ENCODE results near the gene GSTM1.

Gene GSTM1

DNA sequence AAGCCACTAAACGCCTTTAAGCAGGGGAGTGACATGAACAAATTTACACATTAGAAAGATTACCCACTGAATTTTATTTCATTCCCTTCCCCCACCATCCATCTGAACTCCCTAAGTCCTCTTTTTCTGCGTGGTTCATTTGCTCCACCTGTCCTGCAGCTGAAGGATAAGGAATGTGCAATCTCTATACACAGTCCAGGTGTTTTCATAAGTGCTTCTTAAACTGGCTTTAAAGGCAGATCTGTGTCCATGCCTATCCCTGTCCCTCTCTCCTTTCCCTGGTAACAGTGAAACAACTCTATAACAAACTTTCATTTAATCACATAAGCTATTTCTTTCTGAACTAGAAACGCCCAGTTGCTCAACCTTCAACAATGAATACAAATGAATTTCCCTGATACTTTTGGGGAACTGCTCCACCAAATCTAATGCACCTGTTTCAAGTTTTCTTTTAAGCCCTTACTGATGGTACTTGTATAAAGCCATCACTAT is 44.8 kb downstream of the GSTM1 start:
- Histone ChIP-seq H3K4me1 (no peaks in the 10 kb centered on the region), H3K9ac (no peak overlapping the region), H3K4me2 (no peak overlapping the region), H3K9me3 (replicated peaks in 1 of 11) (peaks cover 0 to 10% (median 0%) of the 10 kb centered on the region in 11 experiments; a peak in 2 of 22 replicates), H3K27ac (no peak overlapping the region), H3K27me3 (no peaks in the 10 kb centered on the region), H3K4me3 (no peak overlapping the region), H4K20me1 (no peaks in the 10 kb centered on the region), H3K36me3 (no peaks in the 10 kb centered on the region)
- TF ChIP-seq Cebpa-rat (IDR thresholded peaks at IDR 0.05), result no peak

DNA sequence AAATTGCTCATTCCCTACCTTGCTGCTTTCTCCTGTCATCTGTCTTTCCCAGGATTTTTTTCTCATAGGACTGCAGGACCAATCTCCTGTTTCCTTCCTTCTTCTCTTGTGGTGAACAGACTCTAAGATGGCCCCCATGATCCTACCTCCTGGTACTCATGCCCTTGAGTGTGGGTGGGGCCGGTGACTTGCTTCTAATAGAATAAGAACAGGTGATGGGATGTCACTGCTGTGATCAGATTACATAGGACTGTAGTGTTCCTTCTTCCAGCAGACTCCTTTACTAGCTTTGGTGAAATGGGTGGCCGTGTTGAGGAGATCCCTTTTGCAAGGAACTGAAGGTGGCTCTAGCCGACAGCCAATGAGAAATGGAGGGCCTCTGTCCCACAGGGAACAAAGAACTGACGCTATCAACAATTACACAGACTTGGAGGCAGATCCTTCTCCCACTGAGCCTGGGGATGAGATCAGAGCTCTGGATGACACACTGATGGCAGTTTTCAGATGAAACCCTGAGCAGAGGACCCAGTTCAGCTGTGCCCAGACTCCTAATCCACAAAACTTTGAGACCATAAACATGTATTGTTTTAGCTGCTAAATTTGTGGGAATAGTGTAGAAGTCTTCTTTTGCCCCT is 45.7 kb downstream of the GSTM1 start:
- Histone ChIP-seq H3K27me3 (peaks cover 0 to 6% (median 0%) of the 10 kb centered on the region in 11 experiments; a peak in 1 of 22 replicates), H4K20me1 (no peaks in the 10 kb centered on the region), H3K4me3 (no peak overlapping the region), H3K9ac (no peak overlapping the region), H3K9me3 (replicated peaks in 1 of 11) (peaks cover 0 to 10% (median 0%) of the 10 kb centered on the region in 11 experiments; a peak in 2 of 22 replicates), H3K27ac (no peak overlapping the region), H3K4me1 (no peaks in the 10 kb centered on the region), H3K4me2 (no peak overlapping the region), H3K36me3 (no peaks in the 10 kb centered on the region)
- no peak for TF ChIP-seq Cebpa-rat (IDR thresholded peaks at IDR 0.05)

GRCh38 chr1:109739738-109740614 is 52.4 kb downstream of the GSTM1 start:
- H3K9ac ChIP-seq, result no peak overlapping the region
- no peak for TF ChIP-seq Cebpa-rat (IDR thresholded peaks at IDR 0.05)
- peaks cover 22 to 43% (median 34%) of the 10 kb centered on the region in 11 experiments for H3K27me3 ChIP-seq
- H3K4me2 ChIP-seq, result no peak overlapping the region
- H3K4me1 ChIP-seq, result no peaks in the 10 kb centered on the region
- H4K20me1 ChIP-seq, result no peaks in the 10 kb centered on the region
- no peaks in the 10 kb centered on the region for H3K36me3 ChIP-seq
- H3K27ac ChIP-seq, result no peak overlapping the region
- H3K9me3 ChIP-seq (replicated peaks in 1 of 11), result peaks cover 15 to 23% (median 18%) of the 10 kb centered on the region in 11 experiments
- peak overlapping the region in 1 of 10 experiments; percentile 18; a peak in 4 of 20 replicates for H3K4me3 ChIP-seq

- no peak within 1 kb of the TSS for H3K9ac ChIP-seq
- H4K20me1 ChIP-seq, result no peaks in the 10 kb centered on the region
- peaks cover 15 to 23% (median 18%) of the 10 kb centered on the region in 11 experiments for H3K9me3 ChIP-seq (replicated peaks in 1 of 11)
- no peaks in the 10 kb centered on the region for H3K36me3 ChIP-seq
- H3K4me2 ChIP-seq, result no peak within 1 kb of the TSS
- peak within 1 kb of the TSS in 1 of 10 experiments; percentile 18; a peak in 4 of 20 replicates for H3K4me3 ChIP-seq
- TF ChIP-seq Cebpa-rat (IDR thresholded peaks at IDR 0.05), result no peak
- H3K27me3 ChIP-seq, result peaks cover 22 to 43% (median 34%) of the 10 kb centered on the region in 11 experiments
- no peak within 1 kb of the TSS for H3K27ac ChIP-seq
- no peaks in the 10 kb centered on the region for H3K4me1 ChIP-seq
Measured at GRCh38 chr1:109740615-109741373, 53.2 kb downstream of the GSTM1 start, which contains the start of gene GSTM3. Gene GSTM3, minus strand, starts transcription at chr1:109741038. Its CDS starts 751 bp downstream, at chr1:109740287.
